Subcutaneous adipose tissue (tissue), 4 donors: ENCODE measurements around the gene MCEMP1. TPM values are rescaled to one million over a fixed set of nuclear protein-coding genes. Genes with fewer than 3 reads are reported as not detected.

ENCODE experiments used
- total RNA-seq, 4 donors: library from RNA; depleted of rRNA; stranded (reverse); fragments of >200 nt; gene quantifications; one replicate each; pipeline ENCODE4 v1.1.0, GENCODE V29; 2016
- TF ChIP-seq, protein P1 (sequence below): fragments of 450-650 bp; IDR thresholded peaks from one replicate; pipeline ENCODE4 v1.5.1; 2016; ENCODE audit warnings: low read depth, mild to moderate bottlenecking, control low read depth, antibody characterized with exemption, moderate library complexity

Gene MCEMP1
- total RNA-seq, 4 donors from 2014 or later = 1.1 to 8.5 (median 1.3) TPM; not detected in 1

DNA sequence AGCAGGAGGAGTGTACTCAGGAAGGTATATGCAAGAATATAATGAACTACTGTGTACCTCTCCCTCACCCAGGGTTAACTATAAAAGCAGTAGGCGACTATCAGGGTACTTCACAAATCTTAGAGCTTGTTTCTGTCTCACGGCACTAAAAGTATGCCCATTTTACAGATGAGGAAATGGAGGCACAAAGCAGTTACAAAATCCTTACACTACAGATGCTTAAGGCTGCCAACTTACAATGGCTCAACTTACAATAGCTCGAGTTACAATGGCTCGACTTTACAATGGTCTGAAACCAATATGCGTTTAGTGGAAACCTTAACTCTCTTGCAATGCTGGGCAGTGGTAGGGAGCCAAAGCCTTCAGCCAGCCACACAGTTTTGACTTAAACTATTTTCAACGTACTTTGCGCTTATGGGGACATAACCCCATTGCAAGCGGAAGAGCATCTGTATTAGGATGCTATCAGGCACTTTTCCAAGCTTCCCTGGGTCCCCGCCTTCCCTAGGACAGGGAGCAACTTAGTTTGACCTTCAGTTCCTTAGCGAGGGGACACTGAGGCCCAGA, 20.9 kb downstream of the MCEMP1 start:
- TF ChIP-seq, protein P1, sequence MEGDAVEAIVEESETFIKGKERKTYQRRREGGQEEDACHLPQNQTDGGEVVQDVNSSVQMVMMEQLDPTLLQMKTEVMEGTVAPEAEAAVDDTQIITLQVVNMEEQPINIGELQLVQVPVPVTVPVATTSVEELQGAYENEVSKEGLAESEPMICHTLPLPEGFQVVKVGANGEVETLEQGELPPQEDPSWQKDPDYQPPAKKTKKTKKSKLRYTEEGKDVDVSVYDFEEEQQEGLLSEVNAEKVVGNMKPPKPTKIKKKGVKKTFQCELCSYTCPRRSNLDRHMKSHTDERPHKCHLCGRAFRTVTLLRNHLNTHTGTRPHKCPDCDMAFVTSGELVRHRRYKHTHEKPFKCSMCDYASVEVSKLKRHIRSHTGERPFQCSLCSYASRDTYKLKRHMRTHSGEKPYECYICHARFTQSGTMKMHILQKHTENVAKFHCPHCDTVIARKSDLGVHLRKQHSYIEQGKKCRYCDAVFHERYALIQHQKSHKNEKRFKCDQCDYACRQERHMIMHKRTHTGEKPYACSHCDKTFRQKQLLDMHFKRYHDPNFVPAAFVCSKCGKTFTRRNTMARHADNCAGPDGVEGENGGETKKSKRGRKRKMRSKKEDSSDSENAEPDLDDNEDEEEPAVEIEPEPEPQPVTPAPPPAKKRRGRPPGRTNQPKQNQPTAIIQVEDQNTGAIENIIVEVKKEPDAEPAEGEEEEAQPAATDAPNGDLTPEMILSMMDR = no peak

DNA sequence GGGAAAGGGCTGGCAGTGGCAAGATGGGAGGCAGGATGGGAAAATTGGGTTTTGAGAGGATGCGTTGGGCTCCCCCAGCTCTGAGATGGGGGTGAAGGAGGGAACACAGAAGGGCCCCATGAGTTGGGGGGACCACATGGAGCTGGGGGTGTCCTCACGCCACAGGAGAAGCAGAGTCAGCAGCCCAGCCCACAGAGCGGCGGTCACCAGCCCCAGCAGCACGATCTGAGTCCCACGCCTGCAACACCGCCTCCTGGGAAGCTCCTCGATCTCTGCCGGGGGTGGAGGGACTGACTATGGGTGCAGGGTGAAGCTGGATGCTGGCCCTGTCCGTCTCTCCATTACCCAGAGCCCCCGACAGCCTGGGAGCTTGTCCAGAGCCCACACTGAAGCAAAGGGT, 21.7 kb downstream of the MCEMP1 start:
- TF ChIP-seq, protein P1 = no peak

DNA sequence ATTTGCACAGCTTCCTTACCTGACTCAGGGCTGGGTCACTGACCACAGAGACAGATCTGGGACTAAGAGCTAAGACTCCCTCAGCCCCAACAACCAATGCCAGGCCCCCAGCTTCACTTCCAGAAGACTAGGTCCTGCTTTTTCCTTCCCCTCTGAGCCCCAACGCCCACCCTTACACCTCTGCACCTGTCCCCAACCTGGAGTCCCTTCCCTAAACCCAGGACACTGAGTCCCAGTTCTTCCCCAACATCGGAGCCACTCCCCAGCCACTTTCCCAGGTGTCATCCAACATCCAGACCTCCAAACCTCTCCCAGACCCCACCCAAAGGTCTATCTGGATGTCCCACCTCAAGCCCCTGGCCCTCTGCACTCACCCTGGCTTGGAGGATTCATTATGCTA, 22.1 kb downstream of the MCEMP1 start:
- TF ChIP-seq, protein P1 = no peak

GRCh38 chr19:7699417-7700401, 22.8 kb downstream of the MCEMP1 start:
- TF ChIP-seq, protein P1 = no peak

DNA sequence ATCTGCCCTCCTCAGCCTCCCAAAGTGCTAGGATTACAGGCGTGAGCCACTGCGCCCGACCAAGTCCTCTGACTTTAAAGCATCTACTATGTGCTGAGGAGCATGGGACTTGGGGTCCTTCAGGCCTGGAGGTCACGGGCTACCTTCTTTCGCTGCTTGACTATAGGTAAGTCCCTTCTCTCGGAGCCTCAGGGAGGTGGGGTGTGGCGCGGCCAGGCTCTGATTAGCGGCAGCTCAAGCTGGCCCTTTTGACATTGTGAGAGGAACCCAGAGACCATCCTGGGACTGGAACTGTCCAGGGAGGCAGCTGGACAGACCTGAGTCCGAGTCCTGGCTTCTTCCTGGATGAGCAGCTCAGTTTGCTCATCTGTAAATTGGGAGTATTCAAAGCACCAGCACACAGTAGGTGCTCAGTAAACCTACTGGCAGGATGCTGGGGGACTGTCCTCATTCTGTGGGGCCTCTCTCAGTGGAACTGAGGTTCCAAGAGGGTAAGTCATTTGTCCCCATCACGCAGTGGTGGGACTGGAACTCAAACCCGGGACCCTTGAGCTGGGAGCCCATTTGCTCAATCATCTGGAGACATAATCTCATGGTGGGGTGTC, 24.3 kb downstream of the MCEMP1 start:
- TF ChIP-seq, protein P1 = no peak

DNA sequence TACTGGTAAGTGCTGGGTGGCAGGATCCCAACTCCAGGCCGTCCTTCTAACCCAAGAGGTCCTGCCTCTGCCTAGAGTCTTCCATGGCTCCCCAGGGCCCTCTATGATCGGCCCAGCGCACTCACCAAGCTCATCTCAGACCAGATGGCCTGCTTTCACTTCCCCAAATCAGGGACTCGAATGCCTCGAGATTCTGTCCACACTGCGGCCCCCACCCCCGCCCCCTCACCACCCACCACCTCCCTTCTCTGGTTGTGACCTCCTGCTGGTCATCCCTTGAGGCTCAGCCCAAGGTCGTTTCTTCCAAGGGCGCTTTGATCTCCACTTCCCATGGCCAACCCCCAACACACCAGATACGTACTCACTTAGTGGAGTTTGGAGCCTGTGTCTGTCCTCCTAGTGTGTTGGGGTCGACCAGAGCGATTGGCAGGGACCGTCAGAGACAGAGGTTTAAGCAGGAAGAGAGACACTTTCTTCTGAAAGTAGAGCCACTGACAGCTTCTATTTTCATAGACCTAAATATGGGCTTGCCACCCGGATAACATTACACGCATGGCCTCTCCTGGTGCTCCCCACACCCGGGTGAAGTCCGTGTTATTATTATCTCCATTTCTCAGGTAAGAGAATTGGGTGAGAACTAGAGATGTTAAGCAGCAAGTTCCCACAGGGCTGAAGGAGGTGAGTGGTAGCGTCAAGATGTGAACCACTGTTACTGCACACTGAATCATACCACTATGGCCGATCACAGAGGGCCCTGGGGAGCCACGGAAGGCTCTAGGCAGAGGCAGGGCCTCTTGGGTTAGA, 25.0 kb downstream of the MCEMP1 start, which contains the start of gene FCER2:
FCER2 (minus strand) TSS at position 478 of the 804 bp plus-strand sequence. CDS start 2,371 bp downstream, outside the sequence.
- TF ChIP-seq, protein P1 = no peak
